ENCODE results near the gene NAALADL2. TPM values are rescaled to one million over a fixed set of nuclear protein-coding genes. Genes with fewer than 3 reads are reported as not detected.

NAALADL2 gene
- total RNA-seq, 1 experiment from 2014 or later = 1.6 TPM

DNA sequence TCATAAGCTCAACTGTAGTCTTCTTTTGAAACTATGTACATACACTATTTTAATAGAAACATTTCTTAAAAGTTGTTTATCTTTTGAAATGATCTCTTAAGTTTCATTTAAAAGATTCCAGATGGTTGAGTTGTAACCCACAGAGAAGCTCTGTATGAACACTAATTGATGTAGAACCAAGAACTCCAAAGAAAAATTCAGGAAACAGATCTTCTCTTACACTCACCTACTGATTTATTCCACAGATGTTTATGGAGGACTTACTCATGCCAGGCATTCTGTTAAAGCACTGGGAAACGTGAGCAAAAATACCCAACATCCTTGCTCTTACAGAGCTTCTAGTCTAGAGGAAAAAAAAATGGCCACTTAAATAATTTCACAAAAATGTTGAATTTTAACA is 551.1 kb downstream of the NAALADL2 start:
- no peak overlapping the region for H3K56ac ChIP-seq (ENCODE audit: insufficient read length, low read depth, low read length)
- Mint-ChIP-seq H3K9me3 (no peaks in the 10 kb centered on the region), H3K27me3 (ENCODE audit: low read depth) (no peaks in the 10 kb centered on the region), H3K4me3 (no peak overlapping the region), H3K27ac (no peak overlapping the region), H3K4me1 (peaks cover 11 to 15% of the 10 kb centered on the region in 2 experiments), H3K36me3 (ENCODE audit: insufficient read depth in 1 of 3, low read depth in 3 of 3) (no peaks in the 10 kb centered on the region)
- no peak overlapping the region for H2BK20ac ChIP-seq (ENCODE audit: low read depth, low read length, poor library complexity, severe bottlenecking)
- no peaks in the 10 kb centered on the region for H3K79me1 ChIP-seq (ENCODE audit: insufficient read depth, low read depth, low read length, poor library complexity, severe bottlenecking)
- no peak overlapping the region for H2BK15ac ChIP-seq (ENCODE audit: low read depth, low read length)
- no peaks in the 10 kb centered on the region for H4K20me1 ChIP-seq (ENCODE audit: control insufficient read depth, insufficient read depth, insufficient read length)
- no peaks in the 10 kb centered on the region for H3K23me2 ChIP-seq (ENCODE audit: insufficient read length, low read depth, low read length, poor library complexity, severe bottlenecking)
- no peak overlapping the region for H3T11ph ChIP-seq (ENCODE audit: low read length)
- H3K23ac ChIP-seq (ENCODE audit: insufficient read length, low read depth, low read length) = no peak overlapping the region
- WGBS (ENCODE audit: extremely low coverage, insufficient read length, low lambda C conversion rate) = no CpG with 5 or more reads among the region's 1 CpG
- no peak overlapping the region for H4K5ac ChIP-seq (ENCODE audit: insufficient read length, low read depth, low read length)
- no peak overlapping the region for H3K9ac ChIP-seq (ENCODE audit: extremely low read depth, insufficient read length, low read length)
- H2AFZ ChIP-seq (ENCODE audit: low read length) = no peak overlapping the region
- H2BK12ac ChIP-seq (ENCODE audit: insufficient read length, low read depth, low read length) = no peak overlapping the region
- H4K91ac ChIP-seq (ENCODE audit: insufficient read length, low read depth, low read length) = no peak overlapping the region
- no peak overlapping the region for H4K8ac ChIP-seq (replicated peaks; ENCODE audit: insufficient read length, low read depth, low read length)
- no peaks in the 10 kb centered on the region for H3K9me3 ChIP-seq (ENCODE audit: control insufficient read depth, low read depth, low read length)
- no peak overlapping the region for H2BK5ac ChIP-seq (ENCODE audit: insufficient read length, low read length)
- DNase-seq = no peak
- H3K27ac ChIP-seq (ENCODE audit: insufficient read length, low read depth, low read length) = no peak overlapping the region
- H3K4me1 ChIP-seq (ENCODE audit: insufficient read depth, low read length) = peaks cover 2% of the 10 kb centered on the region; the same call in 1 of the 2 replicates
- H2BK120ac ChIP-seq (ENCODE audit: low read depth, low read length, poor library complexity, severe bottlenecking) = no peak overlapping the region
- H3K4ac ChIP-seq (ENCODE audit: low read depth, low read length) = no peak overlapping the region
- H3K79me2 ChIP-seq (ENCODE audit: insufficient read depth, low read length) = no peaks in the 10 kb centered on the region
- TF ChIP-seq, protein P1, sequence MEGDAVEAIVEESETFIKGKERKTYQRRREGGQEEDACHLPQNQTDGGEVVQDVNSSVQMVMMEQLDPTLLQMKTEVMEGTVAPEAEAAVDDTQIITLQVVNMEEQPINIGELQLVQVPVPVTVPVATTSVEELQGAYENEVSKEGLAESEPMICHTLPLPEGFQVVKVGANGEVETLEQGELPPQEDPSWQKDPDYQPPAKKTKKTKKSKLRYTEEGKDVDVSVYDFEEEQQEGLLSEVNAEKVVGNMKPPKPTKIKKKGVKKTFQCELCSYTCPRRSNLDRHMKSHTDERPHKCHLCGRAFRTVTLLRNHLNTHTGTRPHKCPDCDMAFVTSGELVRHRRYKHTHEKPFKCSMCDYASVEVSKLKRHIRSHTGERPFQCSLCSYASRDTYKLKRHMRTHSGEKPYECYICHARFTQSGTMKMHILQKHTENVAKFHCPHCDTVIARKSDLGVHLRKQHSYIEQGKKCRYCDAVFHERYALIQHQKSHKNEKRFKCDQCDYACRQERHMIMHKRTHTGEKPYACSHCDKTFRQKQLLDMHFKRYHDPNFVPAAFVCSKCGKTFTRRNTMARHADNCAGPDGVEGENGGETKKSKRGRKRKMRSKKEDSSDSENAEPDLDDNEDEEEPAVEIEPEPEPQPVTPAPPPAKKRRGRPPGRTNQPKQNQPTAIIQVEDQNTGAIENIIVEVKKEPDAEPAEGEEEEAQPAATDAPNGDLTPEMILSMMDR (conservative IDR thresholded peaks at IDR 0.05) = no peak
- H2AK5ac ChIP-seq (ENCODE audit: insufficient read length, low read length) = no peak overlapping the region
- no peaks in the 10 kb centered on the region for H3K27me3 ChIP-seq (ENCODE audit: insufficient read depth, low read length)
- H3K14ac ChIP-seq (ENCODE audit: insufficient read depth, low read length) = no peak overlapping the region
- H3K18ac ChIP-seq (ENCODE audit: insufficient read length, low read depth, low read length) = no peak overlapping the region
- no peak overlapping the region for H3K4me2 ChIP-seq (ENCODE audit: insufficient read depth, insufficient read length, low read length)

All from H9 (cell line).